Spinal cord (tissue), 10 donors: ENCODE data around the gene FEZF1. TPM values are rescaled to one million over a fixed set of nuclear protein-coding genes. Genes with fewer than 3 reads are reported as not detected.

Source experiments
- DNase-seq, 6 donors: peaks; one replicate each; pipeline versions ENCODE4 v3.0.0 to v3.0.0-alpha.2; 2013 to 2015; ENCODE audit warnings: low spot score in 6 of 6, low read depth in 4 of 6
- H3K27ac ChIP-seq: one replicate; pipeline ENCODE4 v1.5.1; 2013; ENCODE audit warnings: low read depth, low read length, control low read depth
- H3K27me3 ChIP-seq: one replicate; pipeline ENCODE4 v1.6.1; 2013; ENCODE audit warnings: low read length; ENCODE audit not compliant: control insufficient read depth, insufficient read depth
- H3K36me3 ChIP-seq: one replicate; pipeline ENCODE4 v1.6.1; 2013; ENCODE audit warnings: low read length; ENCODE audit not compliant: control insufficient read depth, insufficient read depth
- H3K4me1 ChIP-seq: one replicate; pipeline ENCODE4 v1.6.1; 2013; ENCODE audit warnings: low read length; ENCODE audit not compliant: control insufficient read depth, insufficient read depth
- H3K4me3 ChIP-seq: one replicate; pipeline ENCODE4 v1.5.1; 2013; ENCODE audit warnings: low read depth, low read length, control low read depth
- H3K9me3 ChIP-seq: one replicate; pipeline ENCODE4 v1.6.1; 2013; ENCODE audit warnings: low read length; ENCODE audit not compliant: control insufficient read depth, insufficient read depth
- WGBS: methylation state at CpG from one replicate; pipeline ENCODE4 v1.1.5; 2013; ENCODE audit warnings: missing lambda C conversion rate; ENCODE audit not compliant: insufficient coverage; 5-methylcytosine and 5-hydroxymethylcytosine counted together
- long read RNA-seq, 4 donors: transcript quantifications; one replicate each; lab custom pipeline, GENCODE V29; 2026
- polyA plus RNA-seq, 2 donors: library from polyadenylated mRNA; unstranded; fragments of 120-200 nt; gene quantifications; one replicate each; pipeline ENCODE4 v1.2.1, GENCODE V29; 2013; ENCODE audit not compliant: insufficient read length in 2 of 2
- total RNA-seq, 2 donors: library from RNA; depleted of rRNA in 1 of 2; stranded (reverse); fragments of 120-200 nt in 1 of 2; fragments of >200 nt in 1 of 2; gene quantifications; one replicate each; pipeline versions ENCODE4 v1.2.3 to v1.2.4, GENCODE V29; 2013 to 2014
- donor health status: healthy.

The FEZF1 gene
- under 1 TPM in 1 of 2 donors, not detected in 1; 0.77 TPM for total RNA-seq
- not detected for polyA plus RNA-seq
- long read RNA-seq, donor 1: 0 reads
- long read RNA-seq, donor 2: 0 reads
- long read RNA-seq, donor 3: 0 reads
- long read RNA-seq, donor 4: 0 reads

DNA sequence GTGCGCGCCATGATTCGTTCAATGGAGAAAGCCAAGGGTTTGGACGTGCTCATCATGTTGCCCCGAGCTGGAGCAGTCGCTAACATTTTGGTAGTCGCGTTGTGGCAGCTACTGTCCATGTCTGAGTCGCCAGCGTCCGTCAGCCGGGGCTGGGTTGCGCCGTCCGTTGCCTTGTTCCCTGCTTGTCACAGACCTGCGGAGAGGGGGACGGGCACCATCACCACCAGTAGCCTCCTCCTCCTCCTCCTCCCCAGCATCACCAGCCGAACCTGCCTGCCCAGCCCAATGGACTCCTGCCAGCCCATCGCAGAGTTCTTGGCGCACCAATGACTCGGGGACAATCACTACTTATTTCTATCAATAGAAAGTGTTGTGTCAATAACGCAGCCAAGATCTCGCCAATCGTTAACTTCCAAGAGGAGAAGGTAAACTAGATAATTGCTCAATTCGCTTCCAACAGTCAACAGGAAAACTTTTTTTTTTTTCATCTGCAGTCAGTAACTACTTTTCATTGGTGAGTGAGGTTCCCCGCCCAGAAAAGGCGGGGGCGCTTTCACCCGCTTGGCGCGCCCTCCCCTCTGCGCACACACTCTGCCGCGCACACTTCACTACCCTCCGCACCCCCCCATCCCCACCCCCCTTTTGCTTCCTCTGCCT is at the start of gene FEZF1:
TSS of gene FEZF1 (minus strand) at position 432 of the 657 bp plus-strand sequence. CDS start at position 119, 313 bp downstream.
- WGBS: under 1% methylated on average over 28 of the region's 35 CpGs
- H3K4me3 ChIP-seq: no peak within 1 kb of the TSS
- H3K9me3 ChIP-seq: no peaks in the 10 kb centered on the region
- DNase-seq: peak in 2 of 6 donors; percentile 27 to 29
- H3K36me3 ChIP-seq: no peaks in the 10 kb centered on the region
- H3K4me1 ChIP-seq: peaks cover 54% of the 10 kb centered on the region
- peaks cover 100% of the 10 kb centered on the region for H3K27me3 ChIP-seq
- no peak within 1 kb of the TSS for H3K27ac ChIP-seq

DNA sequence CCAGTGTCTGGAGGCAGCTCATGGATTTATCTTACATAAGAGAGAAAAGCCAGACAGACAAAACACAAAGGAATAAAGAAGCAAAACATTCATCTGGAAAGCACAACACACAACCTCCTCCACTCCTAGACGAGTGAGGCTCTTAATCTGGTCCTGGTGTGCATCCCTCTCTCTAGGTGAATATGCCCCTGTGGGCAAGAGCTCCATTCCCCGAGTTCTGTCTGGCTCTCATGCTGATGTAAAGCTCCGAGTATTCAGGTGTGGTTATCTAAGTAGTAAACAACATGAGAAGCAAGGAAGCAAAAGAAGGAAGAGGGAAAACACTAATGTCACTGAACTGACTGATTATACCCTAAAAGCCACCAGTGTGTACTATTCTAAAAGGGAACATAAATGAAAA is 47.9 kb upstream of the FEZF1 start:
- Histone ChIP-seq H3K4me3 (no peak overlapping the region), H3K9me3 (no peaks in the 10 kb centered on the region), H3K27ac (no peak overlapping the region), H3K4me1 (no peaks in the 10 kb centered on the region), H3K36me3 (no peaks in the 10 kb centered on the region), H3K27me3 (no peaks in the 10 kb centered on the region)
- DNase-seq: no peak
- WGBS: 25% methylated on average over 2 of the region's 3 CpGs

GRCh38 chr7:122350701-122351100 is 46.2 kb upstream of the FEZF1 start:
- Histone ChIP-seq H3K27me3 (no peaks in the 10 kb centered on the region), H3K27ac (no peak overlapping the region), H3K4me3 (no peak overlapping the region), H3K9me3 (no peaks in the 10 kb centered on the region), H3K36me3 (no peaks in the 10 kb centered on the region), H3K4me1 (no peaks in the 10 kb centered on the region)
- no CpG with 5 or more reads among the region's 3 CpGs for WGBS
- DNase-seq: no peak

- Histone ChIP-seq H3K9me3 (no peaks in the 10 kb centered on the region), H3K27me3 (no peaks in the 10 kb centered on the region)
- WGBS: no CpG with 5 or more reads among the region's 1 CpG
Observed at GRCh38 chr7:122344303-122344620, 39.7 kb upstream of the FEZF1 start.

GRCh38 chr7:122343601-122344302 is 39.2 kb upstream of the FEZF1 start:
- Histone ChIP-seq H3K9me3 (no peaks in the 10 kb centered on the region), H3K36me3 (no peaks in the 10 kb centered on the region), H3K27me3 (no peaks in the 10 kb centered on the region), H3K27ac (no peak overlapping the region), H3K4me1 (no peaks in the 10 kb centered on the region), H3K4me3 (no peak overlapping the region)
- WGBS: 82% methylated on average over 3 of the region's 7 CpGs
- no peak for DNase-seq

More at GRCh38 chr7:122344303-122344620, 39.7 kb upstream of the FEZF1 start:
- no peaks in the 10 kb centered on the region for H3K36me3 ChIP-seq
- no peak overlapping the region for H3K4me3 ChIP-seq
- H3K4me1 ChIP-seq: no peaks in the 10 kb centered on the region
- no peak for DNase-seq
- no peak overlapping the region for H3K27ac ChIP-seq

DNA sequence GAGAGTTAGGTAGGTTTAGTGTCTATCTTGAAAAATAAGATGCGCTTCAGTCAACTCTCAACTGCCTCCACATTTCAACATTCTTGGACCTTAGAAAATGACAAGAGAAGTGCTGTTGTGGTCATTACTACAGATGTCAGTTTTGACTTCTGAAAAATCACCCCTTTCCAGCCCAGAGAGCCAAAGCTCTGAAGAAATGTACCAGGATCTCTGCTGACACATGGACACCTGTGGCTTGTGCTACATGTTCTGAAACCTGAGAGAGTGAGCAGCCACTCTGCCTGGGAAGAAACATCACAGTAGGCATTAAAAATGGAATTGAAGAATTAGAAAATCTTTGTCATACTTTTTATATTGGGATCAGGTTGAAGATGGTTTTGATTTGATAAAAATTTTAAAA is 35.9 kb upstream of the FEZF1 start:
- no CpG with 5 or more reads among the region's 1 CpG for WGBS
- no peak overlapping the region for H3K27ac ChIP-seq

DNA sequence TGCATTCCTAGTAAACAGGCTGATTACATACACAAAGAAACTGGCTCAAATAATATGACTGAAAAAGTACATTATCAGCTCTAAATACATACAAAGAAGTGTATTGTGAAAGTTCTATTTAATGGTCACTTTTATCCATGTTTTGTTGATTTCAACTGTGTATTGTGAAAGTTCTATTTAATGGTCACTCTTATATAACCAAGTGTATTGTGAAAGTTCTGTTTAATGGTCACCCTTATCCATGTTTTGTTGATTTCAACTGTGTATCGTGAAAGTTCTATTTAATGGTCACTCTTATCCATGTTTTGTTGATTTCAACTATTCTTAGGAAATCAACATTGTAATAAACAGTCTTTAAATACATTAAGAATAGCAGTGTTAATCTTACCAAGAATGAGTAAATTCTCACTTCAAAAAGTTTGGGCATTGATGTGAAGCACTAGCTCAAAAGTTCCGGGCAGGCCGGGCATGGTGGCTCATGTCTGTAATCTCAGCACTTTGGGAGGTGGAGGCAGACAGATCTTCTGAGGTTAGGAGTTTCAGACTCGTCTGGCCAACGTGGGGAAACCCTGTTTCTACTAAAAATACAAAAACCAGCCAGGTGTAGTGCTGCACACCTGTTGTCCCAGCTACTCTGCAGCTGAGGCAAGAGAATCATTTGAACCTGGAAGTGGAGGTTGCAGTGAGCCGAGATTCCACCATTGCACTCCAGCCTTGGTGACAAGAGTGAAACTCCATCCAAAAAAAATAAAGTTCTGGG is 34.8 kb upstream of the FEZF1 start:
- Histone ChIP-seq H3K27ac (no peak overlapping the region), H3K4me1 (no peaks in the 10 kb centered on the region), H3K9me3 (no peaks in the 10 kb centered on the region), H3K36me3 (no peaks in the 10 kb centered on the region), H3K4me3 (no peak overlapping the region), H3K27me3 (peaks cover under 1% of the 10 kb centered on the region)
- no CpG with 5 or more reads among the region's 6 CpGs for WGBS
- no peak for DNase-seq

More for the DNA sequence above, 35.9 kb upstream of the FEZF1 start:
- Histone ChIP-seq H3K27me3 (no peaks in the 10 kb centered on the region), H3K9me3 (no peaks in the 10 kb centered on the region), H3K4me1 (no peaks in the 10 kb centered on the region), H3K36me3 (no peaks in the 10 kb centered on the region), H3K4me3 (no peak overlapping the region)
- no peak for DNase-seq

GRCh38 chr7:122337011-122337410 is 32.5 kb upstream of the FEZF1 start:
- Histone ChIP-seq H3K27ac (no peak overlapping the region), H3K36me3 (no peaks in the 10 kb centered on the region), H3K9me3 (no peaks in the 10 kb centered on the region), H3K27me3 (peaks cover 3% of the 10 kb centered on the region), H3K4me3 (no peak overlapping the region), H3K4me1 (no peaks in the 10 kb centered on the region)
- peak in 2 of 6 donors; percentile 27 to 68 for DNase-seq
- WGBS: 60% methylated on average over 1 of the region's 2 CpGs

- H3K27ac ChIP-seq: no peak overlapping the region
Observed at GRCh38 chr7:122329145-122329802, 24.7 kb upstream of the FEZF1 start.

More at GRCh38 chr7:122329145-122329802, 24.7 kb upstream of the FEZF1 start:
- H3K4me3 ChIP-seq: no peak overlapping the region
- no peaks in the 10 kb centered on the region for H3K4me1 ChIP-seq
- no peaks in the 10 kb centered on the region for H3K36me3 ChIP-seq
- H3K9me3 ChIP-seq: no peaks in the 10 kb centered on the region
- WGBS: 31% methylated on average over 4 of the region's 8 CpGs
- H3K27me3 ChIP-seq: peaks cover 5% of the 10 kb centered on the region
- DNase-seq: peak in 2 of 6 donors; percentile 30 to 48
